Left renal cortex interstitium (tissue), 4 donors: Measurements from ENCODE around the gene LRRC70. TPM values are rescaled to one million over a fixed set of nuclear protein-coding genes. Genes with fewer than 3 reads are reported as not detected.
"Not testable (repeated sequence)": the region's sequence is repeated elsewhere in the genome, so short reads cannot be mapped to it uniquely, and the experiment has no call there.

ENCODE experiments used
- DNase-seq, 4 donors: peaks; one replicate each; pipeline ENCODE4 v3.0.0-alpha.2; 2013; ENCODE audit warnings: low read depth in 4 of 4, low spot score in 2 of 4, missing footprints in 1 of 4
- polyA plus RNA-seq, 4 donors: library from polyadenylated mRNA; unstranded; fragments of 120-200 nt; gene quantifications; one replicate each; pipeline ENCODE4 v1.2.1, GENCODE V29; 2013; ENCODE audit not compliant: insufficient read length in 4 of 4

Gene LRRC70
- polyA plus RNA-seq, 4 donors, result 3.8 to 9.1 (median 5.0) TPM

GRCh38 chr5:62600560-62601252, 22.1 kb downstream of the LRRC70 start:
- no peak for DNase-seq

- no peak for DNase-seq
These were observed 25.3 kb downstream of the LRRC70 start for GRCh38 chr5:62603934-62604333.

GRCh38 chr5:62605638-62606037, 27.0 kb downstream of the LRRC70 start:
- no peak for DNase-seq

- DNase-seq, result no peak
These were observed 28.3 kb downstream of the LRRC70 start for GRCh38 chr5:62606878-62607277.

GRCh38 chr5:62607615-62608014, 29.0 kb downstream of the LRRC70 start:
- DNase-seq, result no peak

- DNase-seq, result no peak
These were observed 30.2 kb downstream of the LRRC70 start for GRCh38 chr5:62608529-62609511.

- DNase-seq, result no peak
These were observed 35.7 kb downstream of the LRRC70 start for GRCh38 chr5:62614355-62614754.

GRCh38 chr5:62616615-62617277, 38.1 kb downstream of the LRRC70 start:
- DNase-seq, result no peak

- no peak for DNase-seq
These were observed 39.3 kb downstream of the LRRC70 start for GRCh38 chr5:62617943-62618342.

GRCh38 chr5:62620761-62621160, 42.1 kb downstream of the LRRC70 start:
- no peak for DNase-seq

GRCh38 chr5:62621280-62621679, 42.7 kb downstream of the LRRC70 start:
- DNase-seq, result no peak

- DNase-seq, result no peak
These were observed 44.7 kb downstream of the LRRC70 start for GRCh38 chr5:62623271-62623670.

- DNase-seq, result not testable (repeated sequence)
These were observed 45.8 kb downstream of the LRRC70 start for GRCh38 chr5:62624436-62624835.

GRCh38 chr5:62626534-62626933, 47.9 kb downstream of the LRRC70 start:
- DNase-seq, result no peak

- no peak for DNase-seq
These were observed 48.5 kb downstream of the LRRC70 start for GRCh38 chr5:62627121-62627520.

- no peak for DNase-seq
These were observed 49.3 kb downstream of the LRRC70 start for GRCh38 chr5:62627901-62628300.

Other genes starting within 250 kb of the LRRC70 start
- gene DIMT1, start 174.9 kb upstream of the LRRC70 start, polyA plus RNA-seq, result 10 to 100 TPM; 32.8 to 40.4 (median 35.4) TPM
- gene IPO11, start 166.1 kb upstream of the LRRC70 start, polyA plus RNA-seq, result 10 to 100 TPM; 30.5 to 39.3 (median 36.7) TPM